PC-3 (cell line): ENCODE results near the gene ZNF341.

Source experiments
- CTCF ChIP-seq: fragments of 300-600 bp; sonication (generic); conservative IDR thresholded peaks from 2 replicates; pipeline ENCODE4 v1.5.1; 2017; ENCODE audit warnings: antibody characterized with exemption, low read depth, mild to moderate bottlenecking, low read length
- EZH2 ChIP-seq: fragments of 300-600 bp; sonication (generic); IDR thresholded peaks from one replicate; pipeline ENCODE4 v1.6.1; 2017; ENCODE audit warnings: antibody characterized with exemption, mild to moderate bottlenecking, low read length; ENCODE audit not compliant: unreplicated experiment
- EZH2phosphoT487 ChIP-seq: fragments of 300-600 bp; sonication (generic); IDR thresholded peaks from 2 replicates; pipeline ENCODE4 v1.6.1; 2018; ENCODE audit warnings: mild to moderate bottlenecking, antibody characterized with exemption, low read length, borderline replicate concordance

GRCh38 chr20:33830371-33830770 lies 98.6 kb downstream of the ZNF341 start:
- TF ChIP-seq CTCF (no peak), EZH2 (no peak), EZH2phosphoT487 (no peak)
